SU-DHL-6 (cell line): Measurements from ENCODE around the gene SH2D4B.

Experiments used
- CTCF ChIP-seq: fragments of 200-600 bp; sonication (generic); IDR thresholded peaks from one replicate; pipeline ENCODE4 v1.5.1; 2017; ENCODE audit warnings: antibody characterized with exemption, mild to moderate bottlenecking, low read length, moderate library complexity; ENCODE audit not compliant: insufficient read depth, poor library complexity, severe bottlenecking
- EZH2phosphoT487 ChIP-seq: fragments of 200-600 bp; sonication (generic), shearing (Covaris generic); conservative IDR thresholded peaks from 2 replicates; pipeline ENCODE4 v1.6.1; 2018; ENCODE audit warnings: mild to moderate bottlenecking, antibody characterized with exemption, low read length, moderate library complexity, mixed read lengths

- no peak for TF ChIP-seq CTCF
- TF ChIP-seq EZH2phosphoT487: no peak
Observed at GRCh38 chr10:80530251-80530650, 7.5 kb upstream of the SH2D4B start.
